CD14-positive monocyte (primary cell): ENCODE data around the gene CTNNA3. TPM values are rescaled to one million over a fixed set of nuclear protein-coding genes. Genes with fewer than 3 reads are reported as not detected.

Experiments used
- DNase-seq, 3 donors: peaks; one replicate each; pipeline ENCODE4 v3.0.0-alpha.2; 2011 to 2022
- H2AFZ ChIP-seq: 2 replicates; pipeline ENCODE4 v1.6.0; 2012; ENCODE audit warnings: mild to moderate bottlenecking, low read depth, low read length, inconsistent platforms; ENCODE audit not compliant: insufficient read depth, poor library complexity, severe bottlenecking
- H3K27ac ChIP-seq, 2 donors: 1 replicate in 1 of 2; 2 replicates in 1 of 2; pipeline ENCODE4 v1.5.1; 2012 to 2013; ENCODE audit warnings: low read length in 2 of 2, control low read depth in 1 of 2, inconsistent platforms in 1 of 2, low read depth in 1 of 2, mild to moderate bottlenecking in 1 of 2
- H3K27me3 ChIP-seq, 2 donors: one replicate each; pipeline versions ENCODE4 v1.6.0 to v1.6.1; 2011 to 2013; ENCODE audit warnings: low read length in 2 of 2; ENCODE audit not compliant: control insufficient read depth in 2 of 2, insufficient read depth in 2 of 2
- H3K36me3 ChIP-seq, 2 donors: replicated peaks in 1 of 2; 1 replicate in 1 of 2; 2 replicates in 1 of 2; pipeline versions ENCODE4 v1.5.1 to v1.6.1; 2012 to 2013; ENCODE audit warnings: low read length in 2 of 2, control low read depth in 1 of 2, inconsistent platforms in 1 of 2, mild to moderate bottlenecking in 1 of 2; ENCODE audit not compliant: insufficient read depth in 2 of 2, control insufficient read depth in 1 of 2
- H3K4me1 ChIP-seq, 2 donors: 1 replicate in 1 of 2; 2 replicates in 1 of 2; pipeline versions ENCODE4 v1.5.1 to v1.6.1; 2012 to 2013; ENCODE audit warnings: low read length in 2 of 2, control low read depth in 1 of 2, inconsistent platforms in 1 of 2, mild to moderate bottlenecking in 1 of 2, moderate library complexity in 1 of 2; ENCODE audit not compliant: insufficient read depth in 2 of 2, control insufficient read depth in 1 of 2
- H3K4me2 ChIP-seq: replicated peaks from 2 replicates; pipeline ENCODE3; 2012; ENCODE audit warnings: low read length, moderate library complexity, mild to moderate bottlenecking; ENCODE audit not compliant: poor library complexity, severe bottlenecking; ENCODE audit errors: extremely low read depth
- H3K4me3 ChIP-seq, 3 experiments: fragments of 200-600 bp in 1 of 3; sonication (generic) in 1 of 3; replicated peaks in 1 of 3; 1 replicate in 2 of 3; 2 replicates in 1 of 3; pipeline ENCODE4 v1.5.1; 2011 to 2013; ENCODE audit warnings: low read length in 3 of 3, mild to moderate bottlenecking in 3 of 3, control low read depth in 2 of 3, low read depth in 2 of 3, inconsistent platforms in 1 of 3, moderate library complexity in 1 of 3
- H3K79me2 ChIP-seq: 2 replicates; pipeline ENCODE4 v1.6.0; 2012; ENCODE audit warnings: mild to moderate bottlenecking, control low read depth, inconsistent platforms, low read length, moderate library complexity; ENCODE audit not compliant: insufficient read depth
- H3K9ac ChIP-seq: 2 replicates; pipeline ENCODE4 v1.6.0; 2017; ENCODE audit warnings: low read length, mild to moderate bottlenecking; ENCODE audit not compliant: insufficient read depth, poor library complexity, severe bottlenecking
- H3K9me3 ChIP-seq, 2 donors: replicated peaks in 1 of 2; 1 replicate in 1 of 2; 2 replicates in 1 of 2; pipeline versions ENCODE4 v1.5.1 to v1.6.1; 2012 to 2013; ENCODE audit warnings: low read length in 2 of 2, control low read depth in 1 of 2; ENCODE audit not compliant: control insufficient read depth in 1 of 2, insufficient read depth in 1 of 2
- H4K20me1 ChIP-seq: 2 replicates; pipeline ENCODE4 v1.6.0; 2012; ENCODE audit warnings: mild to moderate bottlenecking, low read length, control low read depth, moderate library complexity; ENCODE audit not compliant: insufficient read depth
- H3K27ac Mint-ChIP-seq, 7 donors: one replicate each; pipeline ENCODE4 v1.8.0; 2020; ENCODE audit warnings: mild to moderate bottlenecking in 7 of 7, mixed read lengths in 7 of 7, moderate library complexity in 6 of 7, inconsistent platforms in 2 of 7
- H3K27me3 Mint-ChIP-seq, 3 donors: one replicate each; pipeline ENCODE4 v1.8.0; 2021 to 2022; ENCODE audit warnings: low read depth in 3 of 3, mild to moderate bottlenecking in 3 of 3, mixed read lengths in 3 of 3, moderate library complexity in 3 of 3, inconsistent platforms in 1 of 3
- H3K36me3 Mint-ChIP-seq, 2 donors: one replicate each; pipeline ENCODE4 v1.8.0; 2020; ENCODE audit warnings: mixed read lengths in 2 of 2, inconsistent platforms in 1 of 2, mild to moderate bottlenecking in 1 of 2
- H3K4me1 Mint-ChIP-seq: one replicate; pipeline ENCODE4 v1.8.0; 2020; ENCODE audit warnings: mild to moderate bottlenecking, mixed read lengths
- H3K4me3 Mint-ChIP-seq, 2 donors: one replicate each; pipeline ENCODE4 v1.8.0; 2020; ENCODE audit warnings: mild to moderate bottlenecking in 2 of 2, mixed read lengths in 2 of 2, moderate library complexity in 1 of 2
- H3K9me3 Mint-ChIP-seq, 7 donors: one replicate each; pipeline ENCODE4 v1.8.0; 2020 to 2022; ENCODE audit warnings: mixed read lengths in 7 of 7, mild to moderate bottlenecking in 6 of 7, moderate library complexity in 6 of 7, inconsistent platforms in 2 of 7
- CTCF ChIP-seq: fragments of 200-600 bp; IDR thresholded peaks from one replicate; pipeline ENCODE4 v1.8.0; 2022; ENCODE audit warnings: antibody characterized with exemption, mild to moderate bottlenecking
- WGBS: methylation state at CpG from one replicate; pipeline ENCODE4 v1.1.5; 2013; ENCODE audit warnings: missing lambda C conversion rate; ENCODE audit not compliant: insufficient coverage; 5-methylcytosine and 5-hydroxymethylcytosine counted together
- intact Hi-C, 2 donors: fragments of 100-400 bp; cut with micrococcal nuclease; formaldehyde crosslinking; loops; one replicate each; pipeline versions ENCODE4 v1.15.0 to v1.15.1; 2023
- polyA plus RNA-seq, 3 donors: library from polyadenylated mRNA; depleted of rRNA in 1 of 3; unstranded in 2 of 3; stranded (reverse) in 1 of 3; fragments of 300-500 nt in 2 of 3; fragments of >200 nt in 1 of 3; fragmentation: Illumina TruSeq in 2 of 3; gene quantifications; 1 replicate in 2 of 3; 2 replicates in 1 of 3; pipeline ENCODE4 v1.2.3, GENCODE V29; 2012 to 2021

CTNNA3 gene
- polyA plus RNA-seq, 3 donors = not detected

GRCh38 chr10:67076144-67076543 lies 619.9 kb downstream of the CTNNA3 start:
- Mint-ChIP-seq H3K4me3 (no peak overlapping the region), H3K9me3 (peaks cover 0 to 4% (median 0%) of the 10 kb centered on the region in 7 donors), H3K27ac (no peak overlapping the region), H3K27me3 (peaks cover 0 to 2% (median 0%) of the 10 kb centered on the region in 3 donors), H3K4me1 (no peaks in the 10 kb centered on the region), H3K36me3 (no peaks in the 10 kb centered on the region)
- Histone ChIP-seq H3K36me3 (no peaks in the 10 kb centered on the region), H3K27me3 (no peaks in the 10 kb centered on the region), H3K4me2 (no peak overlapping the region), H3K79me2 (no peaks in the 10 kb centered on the region), H3K4me1 (no peaks in the 10 kb centered on the region), H4K20me1 (no peaks in the 10 kb centered on the region), H3K4me3 (no peak overlapping the region), H3K9me3 (no peaks in the 10 kb centered on the region), H3K9ac (no peak overlapping the region), H2AFZ (no peak overlapping the region), H3K27ac (no peak overlapping the region)
- intact Hi-C loops = no loop called here
- TF ChIP-seq CTCF = no peak
- no peak for DNase-seq

DNA sequence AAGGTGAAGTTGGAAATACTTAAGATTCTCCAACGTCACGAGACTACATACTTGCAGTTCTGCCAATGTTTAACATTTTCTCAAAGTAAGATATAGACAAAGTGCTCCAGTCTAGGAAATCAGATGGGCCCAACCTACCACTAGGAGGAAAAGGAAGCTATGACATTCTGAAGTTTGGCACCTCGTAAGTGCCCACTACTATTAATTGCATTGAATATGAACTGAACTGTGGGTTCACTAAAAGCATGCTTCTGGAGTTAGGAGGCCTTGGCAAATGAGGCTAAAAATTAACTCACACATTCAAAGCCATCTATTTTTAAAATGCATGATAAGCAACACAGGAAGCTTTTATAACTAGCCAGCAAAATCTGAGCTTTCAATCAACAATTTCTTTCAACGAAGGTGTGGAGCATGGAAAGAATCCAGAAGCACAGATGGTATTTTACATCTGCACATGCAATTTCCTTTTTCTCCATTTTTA lies 620.5 kb downstream of the CTNNA3 start:
- Histone ChIP-seq H2AFZ (no peak overlapping the region), H4K20me1 (no peaks in the 10 kb centered on the region), H3K4me1 (no peaks in the 10 kb centered on the region), H3K4me3 (no peak overlapping the region), H3K36me3 (no peaks in the 10 kb centered on the region), H3K27me3 (no peaks in the 10 kb centered on the region), H3K9me3 (no peaks in the 10 kb centered on the region), H3K79me2 (no peaks in the 10 kb centered on the region), H3K27ac (no peak overlapping the region), H3K4me2 (no peak overlapping the region), H3K9ac (no peak overlapping the region)
- DNase-seq = no peak
- intact Hi-C loops = no loop called here
- H3K27ac Mint-ChIP-seq = no peak overlapping the region
- H3K4me3 Mint-ChIP-seq = no peak overlapping the region
- H3K36me3 Mint-ChIP-seq = no peaks in the 10 kb centered on the region
- H3K4me1 Mint-ChIP-seq = no peaks in the 10 kb centered on the region
- WGBS = no CpG with 5 or more reads among the region's 4 CpGs
- no peak for TF ChIP-seq CTCF
- peaks cover 0 to 4% (median 0%) of the 10 kb centered on the region in 7 donors for H3K9me3 Mint-ChIP-seq
- peaks cover 0 to 2% (median 0%) of the 10 kb centered on the region in 3 donors for H3K27me3 Mint-ChIP-seq
